ENCODE data around the gene ABCB1. TPM values are rescaled to one million over a fixed set of nuclear protein-coding genes. Genes with fewer than 3 reads are reported as not detected.

ABCB1 gene
- total and polyA plus RNA-seq, 10 of the 15 experiments (the other 5 are each of a cell fraction or from before 2014, with no cell fraction given) = 0.40 to 13.9 (median 1.9) TPM

- ChIA-PET CTCF (interaction anchor here (0.6 to 1.4 kb wide), 3 partner anchors 8 to 102 kb away, joined by 3 read pairs; no protein-coding TSS in a partner anchor), RAD21 (ENCODE audit: unreplicated experiment) (no interaction called here), SMC1A (ENCODE audit: uncharacterized antibody, unreplicated experiment) (interaction anchor here (1.2 kb wide), 1 partner anchor 9 kb away, joined by 5 read pairs; no protein-coding TSS in a partner anchor), POLR2A (no interaction called here)
- intact Hi-C loops (cut with micrococcal nuclease; ENCODE audit: unreplicated experiment) (no loop called here), in situ Hi-C loops (cut with MboI) (no loop called here)
- DNase-seq (ENCODE audit: low read depth, low spot score) = no peak
- Histone ChIP-seq H3K9ac (ENCODE audit: control insufficient read depth, insufficient read depth, low read length) (no peak overlapping the region), H3K27me3 (replicated peaks in 1 of 2; ENCODE audit: control insufficient read depth in 2 of 2, insufficient read depth in 2 of 2, low read length in 1 of 2) (no peaks in the 10 kb centered on the region), H3K4me3 (no peak overlapping the region), H3K79me2 (ENCODE audit: control insufficient read depth, insufficient read depth, low read length) (no peaks in the 10 kb centered on the region), H3K4me2 (ENCODE audit: control insufficient read depth, insufficient read depth) (no peak overlapping the region), H2AFZ (ENCODE audit: control insufficient read depth, low read depth, low read length) (no peak overlapping the region), H3K4me1 (ENCODE audit: control insufficient read depth, insufficient read depth, low read length) (no peaks in the 10 kb centered on the region), H3K27ac (ENCODE audit: control insufficient read depth, insufficient read depth) (no peak overlapping the region), H3K36me3 (ENCODE audit: control insufficient read depth in 2 of 2, insufficient read depth in 2 of 2, low read length in 1 of 2) (no peaks in the 10 kb centered on the region), H3K9me3 (replicated peaks; ENCODE audit: control insufficient read depth, insufficient read depth, low read length) (no peaks in the 10 kb centered on the region), H4K20me1 (ENCODE audit: control insufficient read depth, insufficient read depth) (no peaks in the 10 kb centered on the region)
- no TSS peak for BruUV-seq (replicated peaks)
- TF ChIP-seq PAX5 (IDR thresholded peaks at IDR 0.05; ENCODE audit: borderline replicate concordance, low read depth, low read length) (no peak), KLF5 (IDR thresholded peaks at IDR 0.05; ENCODE audit: partially characterized antibody) (no peak), IRF4 (IDR thresholded peaks at IDR 0.05; ENCODE audit: low read depth, low read length) (no peak), NFYB (IDR thresholded peaks at IDR 0.05; ENCODE audit: insufficient read depth, low read depth, low read length) (no peak), SMARCA5 (IDR thresholded peaks at IDR 0.05) (no peak), GATAD2B (conservative IDR thresholded peaks at IDR 0.05; ENCODE audit: low read depth) (no peak), JUND (IDR thresholded peaks at IDR 0.05; ENCODE audit: low read depth, low read length) (no peak), RB1 (IDR thresholded peaks at IDR 0.05; ENCODE audit: borderline replicate concordance) (no peak)
- no peak for ATAC-seq
- FAIRE-seq = no peak
- WGBS (ENCODE audit: insufficient coverage, insufficient replicate concordance, low lambda C conversion rate, missing lambda C conversion rate) = 19% methylated on average over 3 of the region's 3 CpGs
Measured at GRCh38 chr7:87497482-87497881, 103.2 kb downstream of the ABCB1 start.

GRCh38 chr7:87495366-87495765, 105.3 kb downstream of the ABCB1 start:
- Histone ChIP-seq H2AFZ (ENCODE audit: control insufficient read depth, low read depth, low read length) (no peak overlapping the region), H3K4me2 (ENCODE audit: control insufficient read depth, insufficient read depth) (no peak overlapping the region), H4K20me1 (ENCODE audit: control insufficient read depth, insufficient read depth) (no peaks in the 10 kb centered on the region), H3K36me3 (ENCODE audit: control insufficient read depth in 2 of 2, insufficient read depth in 2 of 2, low read length in 1 of 2) (no peaks in the 10 kb centered on the region), H3K79me2 (ENCODE audit: control insufficient read depth, insufficient read depth, low read length) (no peaks in the 10 kb centered on the region), H3K9me3 (replicated peaks; ENCODE audit: control insufficient read depth, insufficient read depth, low read length) (no peaks in the 10 kb centered on the region; the same call in 2 of the 3 replicates), H3K27ac (ENCODE audit: control insufficient read depth, insufficient read depth) (no peak overlapping the region), H3K4me1 (ENCODE audit: control insufficient read depth, insufficient read depth, low read length) (no peaks in the 10 kb centered on the region), H3K27me3 (replicated peaks in 1 of 2; ENCODE audit: control insufficient read depth in 2 of 2, insufficient read depth in 2 of 2, low read length in 1 of 2) (no peaks in the 10 kb centered on the region), H3K9ac (ENCODE audit: control insufficient read depth, insufficient read depth, low read length) (no peak overlapping the region), H3K4me3 (no peak overlapping the region)
- intact Hi-C loops (cut with micrococcal nuclease; ENCODE audit: unreplicated experiment) (no loop called here), in situ Hi-C loops (cut with MboI) (no loop called here)
- ATAC-seq = no peak
- DNase-seq (ENCODE audit: low read depth, low spot score) = no peak
- RAD21 ChIA-PET (ENCODE audit: unreplicated experiment) = no interaction called here
- 85% methylated on average over 5 of the region's 5 CpGs for WGBS (ENCODE audit: insufficient coverage, insufficient replicate concordance, low lambda C conversion rate, missing lambda C conversion rate)
- TF ChIP-seq ZNF622 (IDR thresholded peaks at IDR 0.05) (no peak), KAT2A (conservative IDR thresholded peaks at IDR 0.05; ENCODE audit: control insufficient read depth, low read depth, low read length) (no peak), SMARCA5 (IDR thresholded peaks at IDR 0.05) (no peak), PAX8 (IDR thresholded peaks at IDR 0.05) (no peak), HCFC1 (IDR thresholded peaks at IDR 0.05; ENCODE audit: low read length) (no peak), JUNB (IDR thresholded peaks at IDR 0.05) (no peak), ZNF217 (IDR thresholded peaks at IDR 0.05) (no peak), KLF5 (IDR thresholded peaks at IDR 0.05; ENCODE audit: partially characterized antibody) (no peak)
- TF ChIP-seq, protein P1, sequence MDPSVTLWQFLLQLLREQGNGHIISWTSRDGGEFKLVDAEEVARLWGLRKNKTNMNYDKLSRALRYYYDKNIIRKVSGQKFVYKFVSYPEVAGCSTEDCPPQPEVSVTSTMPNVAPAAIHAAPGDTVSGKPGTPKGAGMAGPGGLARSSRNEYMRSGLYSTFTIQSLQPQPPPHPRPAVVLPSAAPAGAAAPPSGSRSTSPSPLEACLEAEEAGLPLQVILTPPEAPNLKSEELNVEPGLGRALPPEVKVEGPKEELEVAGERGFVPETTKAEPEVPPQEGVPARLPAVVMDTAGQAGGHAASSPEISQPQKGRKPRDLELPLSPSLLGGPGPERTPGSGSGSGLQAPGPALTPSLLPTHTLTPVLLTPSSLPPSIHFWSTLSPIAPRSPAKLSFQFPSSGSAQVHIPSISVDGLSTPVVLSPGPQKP (IDR thresholded peaks at IDR 0.05; ENCODE audit: low read depth, low read length) = no peak
- CTCF ChIA-PET = interaction anchor here (1.3 kb wide), 1 partner anchor 11 kb away, joined by 5 read pairs; no protein-coding TSS in a partner anchor
- SMC1A ChIA-PET (ENCODE audit: uncharacterized antibody, unreplicated experiment) = interaction anchor here (0.9 to 2.3 kb wide), 4 partner anchors 10 to 24 kb away, joined by 3 to 8 read pairs (median 4); no protein-coding TSS in a partner anchor
- BruUV-seq (replicated peaks) = no TSS peak
- POLR2A ChIA-PET = no interaction called here
- no peak for FAIRE-seq

All from GM12878 (cell line).